ENCODE results near the gene PCDHGC3.
A peak's percentile ranks its signal among the peaks of the same experiment; 100 is the strongest.

Gene PCDHGC3

DNA sequence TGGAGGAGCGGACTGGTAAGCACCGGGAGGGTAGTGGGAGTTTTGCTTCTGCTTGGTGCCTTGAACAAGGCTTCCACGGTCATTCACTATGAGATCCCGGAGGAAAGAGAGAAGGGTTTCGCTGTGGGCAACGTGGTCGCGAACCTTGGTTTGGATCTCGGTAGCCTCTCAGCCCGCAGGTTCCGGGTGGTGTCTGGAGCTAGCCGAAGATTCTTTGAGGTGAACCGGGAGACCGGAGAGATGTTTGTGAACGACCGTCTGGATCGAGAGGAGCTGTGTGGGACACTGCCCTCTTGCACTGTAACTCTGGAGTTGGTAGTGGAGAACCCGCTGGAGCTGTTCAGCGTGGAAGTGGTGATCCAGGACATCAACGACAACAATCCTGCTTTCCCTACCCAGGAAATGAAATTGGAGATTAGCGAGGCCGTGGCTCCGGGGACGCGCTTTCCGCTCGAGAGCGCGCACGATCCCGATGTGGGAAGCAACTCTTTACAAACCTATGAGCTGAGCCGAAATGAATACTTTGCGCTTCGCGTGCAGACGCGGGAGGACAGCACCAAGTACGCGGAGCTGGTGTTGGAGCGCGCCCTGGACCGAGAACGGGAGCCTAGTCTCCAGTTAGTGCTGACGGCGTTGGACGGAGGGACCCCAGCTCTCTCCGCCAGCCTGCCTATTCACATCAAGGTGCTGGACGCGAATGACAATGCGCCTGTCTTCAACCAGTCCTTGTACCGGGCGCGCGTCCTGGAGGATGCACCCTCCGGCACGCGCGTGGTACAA lies 556 bp downstream of the PCDHGC3 start:
- ChIA-PET CTCF (interaction anchor here (0.6 to 2.1 kb wide), 14 partner anchors 10 to 157 kb away, joined by 3 to 16 read pairs (median 5); partner anchors contain the start of genes PCDHGA11 and PCDHGB7), POLR2A (interaction anchor here (0.8 to 1.8 kb wide), 8 partner anchors 9 to 81 kb away, joined by 3 to 11 read pairs (median 5); partner anchors contain the start of genes PCDHGC4 and PCDHGC5)
- no peaks in the 10 kb centered on the region for H3K36me3 ChIP-seq (ENCODE audit: control insufficient read depth in 2 of 2, insufficient read depth in 1 of 2, low read length in 2 of 2)
- peak overlapping the region; percentile 43; the same call in 1 of the 2 replicates for H3K27ac ChIP-seq (ENCODE audit: extremely low read depth, low read depth, low read length)
- H3K9me3 ChIP-seq (ENCODE audit: control insufficient read depth, insufficient read depth, low read depth, low read length): no peaks in the 10 kb centered on the region
- peak overlapping the region; percentile 44 for H3K4me3 ChIP-seq (ENCODE audit: low read depth, low read length)
- H3K4me1 ChIP-seq (ENCODE audit: control insufficient read depth, insufficient read depth, low read length): 0 out of 2 replicates have a peak, but pooled peaks cover 4% of the 10 kb centered on the region
- TF ChIP-seq ZNF157 (tag by site-specific recombination; IDR thresholded peaks at IDR 0.05) (no peak), ZNF2 (tag by site-specific recombination; IDR thresholded peaks at IDR 0.05) (0 out of 2 replicates have a peak, but pooled peaks have one; percentile 14), ZBTB17 (tag by site-specific recombination; IDR thresholded peaks at IDR 0.05) (peak; percentile 19), TRIM28 (IDR thresholded peaks at IDR 0.05; ENCODE audit: borderline replicate concordance, low read length) (0 out of 2 replicates have a peak, but pooled peaks have one; percentile 63), ZNF10 (tag by site-specific recombination; IDR thresholded peaks at IDR 0.05) (no peak), ZNF324 (tag by site-specific recombination; IDR thresholded peaks at IDR 0.05) (no peak), REST (tag by site-specific recombination; IDR thresholded peaks at IDR 0.05) (peak; percentile 61), ZNF837 (tag by site-specific recombination; IDR thresholded peaks at IDR 0.05) (no peak), ZNF510 (tag by site-specific recombination; IDR thresholded peaks at IDR 0.05; ENCODE audit: insufficient replicate concordance) (no peak), ZNF248 (tag by site-specific recombination; IDR thresholded peaks at IDR 0.05) (no peak), ZNF114 (tag by site-specific recombination; IDR thresholded peaks at IDR 0.05) (no peak), PRDM4 (tag by site-specific recombination; IDR thresholded peaks at IDR 0.05) (no peak), ZNF555 (tag by site-specific recombination; conservative IDR thresholded peaks at IDR 0.05) (no peak), ZBTB26 (tag by site-specific recombination; optimal IDR thresholded peaks at IDR 0.05) (peak; percentile 81), EGR2 (tag by site-specific recombination; IDR thresholded peaks at IDR 0.05; ENCODE audit: low read depth) (no peak), ZNF24 (tag by site-specific recombination; IDR thresholded peaks at IDR 0.05) (no peak; the same call in 1 of the 2 replicates), KLF7 (tag by site-specific recombination; IDR thresholded peaks at IDR 0.05; ENCODE audit: borderline replicate concordance) (no peak), ZNF354C (tag by site-specific recombination; IDR thresholded peaks at IDR 0.05; ENCODE audit: borderline replicate concordance, low read depth) (no peak), ZNF561 (tag by site-specific recombination; IDR thresholded peaks at IDR 0.05; ENCODE audit: borderline replicate concordance) (no peak; the same call in 1 of the 2 replicates), ZNF830 (tag by site-specific recombination; IDR thresholded peaks at IDR 0.05; ENCODE audit: low read depth) (no peak), GLI4 (tag by site-specific recombination; IDR thresholded peaks at IDR 0.05) (no peak), ZNF664 (tag by site-specific recombination; IDR thresholded peaks at IDR 0.05) (no peak), ZNF211 (tag by site-specific recombination; IDR thresholded peaks at IDR 0.05; ENCODE audit: low read depth) (no peak)
- TF ChIP-seq, protein P1, sequence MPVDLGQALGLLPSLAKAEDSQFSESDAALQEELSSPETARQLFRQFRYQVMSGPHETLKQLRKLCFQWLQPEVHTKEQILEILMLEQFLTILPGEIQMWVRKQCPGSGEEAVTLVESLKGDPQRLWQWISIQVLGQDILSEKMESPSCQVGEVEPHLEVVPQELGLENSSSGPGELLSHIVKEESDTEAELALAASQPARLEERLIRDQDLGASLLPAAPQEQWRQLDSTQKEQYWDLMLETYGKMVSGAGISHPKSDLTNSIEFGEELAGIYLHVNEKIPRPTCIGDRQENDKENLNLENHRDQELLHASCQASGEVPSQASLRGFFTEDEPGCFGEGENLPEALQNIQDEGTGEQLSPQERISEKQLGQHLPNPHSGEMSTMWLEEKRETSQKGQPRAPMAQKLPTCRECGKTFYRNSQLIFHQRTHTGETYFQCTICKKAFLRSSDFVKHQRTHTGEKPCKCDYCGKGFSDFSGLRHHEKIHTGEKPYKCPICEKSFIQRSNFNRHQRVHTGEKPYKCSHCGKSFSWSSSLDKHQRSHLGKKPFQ (tag by site-specific recombination; IDR thresholded peaks at IDR 0.05): no peak
- TF ChIP-seq, protein P2, sequence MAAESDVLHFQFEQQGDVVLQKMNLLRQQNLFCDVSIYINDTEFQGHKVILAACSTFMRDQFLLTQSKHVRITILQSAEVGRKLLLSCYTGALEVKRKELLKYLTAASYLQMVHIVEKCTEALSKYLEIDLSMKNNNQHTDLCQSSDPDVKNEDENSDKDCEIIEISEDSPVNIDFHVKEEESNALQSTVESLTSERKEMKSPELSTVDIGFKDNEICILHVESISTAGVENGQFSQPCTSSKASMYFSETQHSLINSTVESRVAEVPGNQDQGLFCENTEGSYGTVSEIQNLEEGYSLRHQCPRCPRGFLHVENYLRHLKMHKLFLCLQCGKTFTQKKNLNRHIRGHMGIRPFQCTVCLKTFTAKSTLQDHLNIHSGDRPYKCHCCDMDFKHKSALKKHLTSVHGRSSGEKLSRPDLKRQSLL (tag by site-specific recombination; IDR thresholded peaks at IDR 0.05): peak; percentile 24; the same call in 1 of the 2 replicates
- TF ChIP-seq, protein P3, sequence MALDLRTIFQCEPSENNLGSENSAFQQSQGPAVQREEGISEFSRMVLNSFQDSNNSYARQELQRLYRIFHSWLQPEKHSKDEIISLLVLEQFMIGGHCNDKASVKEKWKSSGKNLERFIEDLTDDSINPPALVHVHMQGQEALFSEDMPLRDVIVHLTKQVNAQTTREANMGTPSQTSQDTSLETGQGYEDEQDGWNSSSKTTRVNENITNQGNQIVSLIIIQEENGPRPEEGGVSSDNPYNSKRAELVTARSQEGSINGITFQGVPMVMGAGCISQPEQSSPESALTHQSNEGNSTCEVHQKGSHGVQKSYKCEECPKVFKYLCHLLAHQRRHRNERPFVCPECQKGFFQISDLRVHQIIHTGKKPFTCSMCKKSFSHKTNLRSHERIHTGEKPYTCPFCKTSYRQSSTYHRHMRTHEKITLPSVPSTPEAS (tag by site-specific recombination; IDR thresholded peaks at IDR 0.05): no peak

All from HEK293 (cell line).